ENCODE data around the gene RPL41.
"Not testable (repeated sequence)": the region's sequence is repeated elsewhere in the genome, so short reads cannot be mapped to it uniquely, and the experiment has no call there.

RPL41 gene

DNA sequence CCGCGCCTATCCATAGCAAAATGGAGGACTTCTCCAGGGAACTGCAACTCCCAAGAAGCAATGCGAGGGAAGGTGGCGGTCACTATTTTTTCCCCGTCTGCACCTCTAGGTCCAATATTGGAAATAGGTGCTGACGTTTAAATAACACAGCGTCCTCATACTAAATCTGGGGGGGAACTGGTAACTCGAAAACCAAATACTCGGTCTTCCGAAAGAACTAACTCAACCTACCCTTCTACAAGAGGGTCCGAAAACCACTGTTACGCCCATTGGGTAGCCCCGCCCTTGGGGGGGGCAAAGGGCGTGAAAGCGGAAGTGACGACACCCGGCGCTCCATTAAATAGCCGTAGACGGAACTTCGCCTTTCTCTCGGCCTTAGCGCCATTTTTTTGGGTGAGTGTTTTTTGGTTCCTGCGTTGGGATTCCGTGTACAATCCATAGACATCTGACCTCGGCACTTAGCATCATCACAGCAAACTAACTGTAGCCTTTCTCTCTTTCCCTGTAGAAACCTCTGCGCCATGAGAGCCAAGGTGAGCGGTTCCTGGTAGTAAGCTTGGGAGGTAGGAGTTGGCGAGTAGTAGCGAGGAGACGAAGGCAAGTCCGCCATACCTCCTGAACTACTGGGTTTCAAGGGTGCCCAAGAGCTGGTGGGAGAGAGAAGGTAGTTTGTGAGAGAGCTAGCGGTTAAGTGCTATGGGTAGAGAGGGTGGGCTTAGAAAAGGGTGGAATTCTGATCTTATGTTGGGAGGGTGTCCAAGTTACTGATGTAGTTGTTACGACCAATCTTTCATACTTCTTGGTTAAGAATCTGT, at the start of gene RPL41:
TSS of gene RPL41 (plus strand) at position 367 of the 815 bp plus-strand sequence.
- peak; percentile 96 for DNase-seq (ENCODE audit: low read depth)

- no peak for DNase-seq (ENCODE audit: low read depth)
Measured at GRCh38 chr12:56071648-56072047, 44.8 kb upstream of the RPL41 start.

- DNase-seq (ENCODE audit: low read depth): no peak
Measured at GRCh38 chr12:56074396-56074795, 42.0 kb upstream of the RPL41 start.

- DNase-seq (ENCODE audit: low read depth): not testable (repeated sequence)
Measured at GRCh38 chr12:56077966-56078365, 38.5 kb upstream of the RPL41 start.

DNA sequence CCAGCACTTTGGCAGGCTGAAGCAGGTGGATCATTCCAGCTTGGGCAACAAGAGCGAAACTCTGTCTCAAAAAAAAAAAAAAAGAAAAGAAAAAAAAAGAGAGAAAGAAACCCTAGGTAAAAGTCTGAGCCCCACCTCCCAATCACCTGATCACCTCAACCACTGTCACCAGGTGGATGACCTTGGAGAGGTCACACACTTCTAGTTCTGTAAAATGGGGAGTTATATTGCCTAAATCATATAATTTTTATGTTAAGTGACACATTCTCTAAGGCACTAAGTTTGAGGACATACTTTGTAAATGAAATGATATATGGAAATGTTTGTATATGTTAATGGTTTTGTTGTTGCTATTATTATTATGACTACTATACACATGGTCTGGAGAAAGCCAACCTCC, 38.0 kb upstream of the RPL41 start:
- no peak for DNase-seq (ENCODE audit: low read depth)

GRCh38 chr12:56078931-56079722, 37.3 kb upstream of the RPL41 start:
- peak; percentile 72 for DNase-seq (ENCODE audit: low read depth)

DNA sequence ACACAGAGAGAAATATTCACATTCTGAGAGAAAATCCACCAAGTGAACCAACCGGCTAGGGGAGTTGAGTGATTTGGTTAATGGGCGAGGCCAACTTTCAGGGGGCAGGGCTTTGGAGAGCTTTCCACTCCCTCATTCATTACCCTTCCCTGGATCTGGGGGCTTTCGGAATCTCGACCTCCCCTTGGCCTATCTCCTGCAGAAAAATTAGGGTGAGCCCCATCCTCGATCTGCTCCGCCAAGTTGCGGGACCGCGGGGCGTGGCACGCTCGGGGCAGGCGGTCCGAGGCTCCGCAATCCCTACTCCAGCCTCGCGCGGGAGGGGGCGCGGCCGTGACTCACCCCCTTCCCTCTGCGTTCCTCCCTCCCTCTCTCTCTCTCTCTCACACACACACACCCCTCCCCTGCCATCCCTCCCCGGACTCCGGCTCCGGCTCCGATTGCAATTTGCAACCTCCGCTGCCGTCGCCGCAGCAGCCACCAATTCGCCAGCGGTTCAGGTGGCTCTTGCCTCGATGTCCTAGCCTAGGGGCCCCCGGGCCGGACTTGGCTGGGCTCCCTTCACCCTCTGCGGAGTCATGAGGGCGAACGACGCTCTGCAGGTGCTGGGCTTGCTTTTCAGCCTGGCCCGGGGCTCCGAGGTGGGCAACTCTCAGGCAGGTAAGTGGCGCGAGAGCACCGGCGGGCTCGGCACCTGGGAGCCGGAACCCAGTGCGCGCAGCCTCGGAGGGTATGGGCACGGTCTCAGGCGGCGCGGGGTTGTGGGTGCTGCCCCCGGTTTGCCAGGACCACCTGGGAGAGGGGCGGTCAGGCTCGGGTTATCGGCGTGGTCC, 36.5 kb upstream of the RPL41 start, which contains the start of gene ERBB3:
TSS of gene ERBB3 (plus strand) at position 443 of the 833 bp plus-strand sequence. CDS start at position 579, 136 bp downstream.
- no peak for DNase-seq (ENCODE audit: low read depth)

- no peak for DNase-seq (ENCODE audit: low read depth)
Measured at GRCh38 chr12:56080556-56081138, 35.8 kb upstream of the RPL41 start.

DNA sequence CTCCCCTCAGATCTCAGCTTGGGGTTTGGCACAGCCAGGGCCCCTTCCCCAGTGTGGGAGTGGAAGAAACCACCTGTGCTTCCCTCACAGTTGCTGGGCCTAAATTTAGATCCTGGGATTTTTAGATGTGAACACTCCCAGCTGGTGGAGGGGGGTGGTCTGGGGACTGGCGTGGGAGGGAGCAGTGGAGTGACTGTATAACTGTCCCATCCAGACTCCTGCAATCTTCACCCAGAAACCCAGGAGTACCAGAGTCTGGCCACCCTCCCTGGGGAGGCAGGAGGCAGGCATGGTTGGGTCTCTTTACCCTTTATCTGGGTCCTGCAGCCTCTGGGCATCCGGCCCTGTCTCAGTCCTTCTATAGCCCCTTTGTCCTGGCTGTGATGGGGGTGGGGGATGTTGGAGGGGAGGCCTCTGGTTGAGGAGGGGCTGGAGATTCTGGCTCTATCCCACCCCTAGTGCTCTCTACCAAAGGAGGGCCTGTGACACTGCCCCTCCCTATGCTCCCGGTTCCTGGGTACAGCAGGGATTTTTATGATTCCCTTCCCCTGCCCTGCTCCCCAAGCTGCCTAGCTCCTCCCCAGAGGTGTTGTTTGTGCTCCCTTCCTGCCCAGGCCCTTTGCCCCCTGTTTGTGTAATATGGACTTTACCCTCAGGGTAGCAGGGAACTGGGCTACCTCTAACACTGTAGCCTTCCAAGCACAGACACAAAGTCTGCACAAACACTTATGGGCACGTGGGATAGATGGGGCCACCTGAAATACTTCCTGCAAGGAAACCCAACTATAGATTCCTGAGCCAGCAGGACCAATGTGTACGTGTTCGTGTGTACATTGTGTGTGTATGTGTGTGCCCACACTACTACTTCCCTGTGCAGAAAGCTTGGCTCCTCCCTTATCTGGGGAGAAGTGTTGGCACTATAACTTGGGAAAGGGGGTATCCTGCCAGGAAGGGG, 34.8 kb upstream of the RPL41 start:
- no peak for DNase-seq (ENCODE audit: low read depth)

- DNase-seq (ENCODE audit: low read depth): no peak
Measured at GRCh38 chr12:56082382-56082781, 34.1 kb upstream of the RPL41 start.

DNA sequence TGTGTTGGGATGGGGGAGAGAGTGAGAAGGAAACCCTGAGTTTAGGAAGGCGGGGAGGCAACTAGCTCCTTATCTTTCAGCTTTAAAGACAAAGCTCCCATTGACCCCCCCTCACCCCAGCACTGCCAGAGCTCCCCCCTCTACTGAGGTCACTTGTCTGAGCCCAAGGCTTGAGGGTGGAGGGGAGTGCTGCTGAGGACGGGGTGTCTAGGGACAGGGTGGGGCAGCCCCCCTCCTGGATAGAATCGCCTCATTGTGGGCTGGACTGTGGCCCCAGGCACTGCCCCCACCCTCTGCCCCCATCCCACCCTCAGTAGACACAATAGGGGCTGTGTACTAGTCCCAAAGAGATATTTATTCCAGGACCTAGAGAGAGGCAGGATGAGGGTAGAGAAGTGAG, 33.5 kb upstream of the RPL41 start:
- no peak for DNase-seq (ENCODE audit: low read depth)

DNA sequence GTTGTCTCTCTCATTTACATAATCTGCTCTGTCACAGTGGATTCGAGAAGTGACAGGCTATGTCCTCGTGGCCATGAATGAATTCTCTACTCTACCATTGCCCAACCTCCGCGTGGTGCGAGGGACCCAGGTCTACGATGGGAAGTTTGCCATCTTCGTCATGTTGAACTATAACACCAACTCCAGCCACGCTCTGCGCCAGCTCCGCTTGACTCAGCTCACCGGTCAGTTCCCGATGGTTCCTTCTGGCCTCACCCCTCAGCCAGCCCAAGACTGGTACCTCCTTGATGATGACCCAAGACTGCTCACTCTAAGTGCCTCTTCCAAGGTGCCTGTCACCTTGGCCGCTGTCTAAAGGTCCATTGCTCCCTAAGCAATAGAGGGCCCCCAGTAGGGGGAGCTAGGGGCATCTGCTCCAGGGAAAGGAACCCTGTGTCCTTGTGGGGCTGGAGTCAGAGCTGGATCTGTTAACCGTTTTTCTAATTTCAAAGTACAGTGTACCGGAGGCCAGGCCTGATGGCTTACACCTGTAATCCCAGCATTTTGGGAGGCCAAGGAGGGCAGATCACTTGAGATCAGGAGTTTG, 31.4 kb upstream of the RPL41 start:
- no peak for DNase-seq (ENCODE audit: low read depth)

- DNase-seq (ENCODE audit: low read depth): no peak
Measured at GRCh38 chr12:56086096-56086495, 30.3 kb upstream of the RPL41 start.

DNA sequence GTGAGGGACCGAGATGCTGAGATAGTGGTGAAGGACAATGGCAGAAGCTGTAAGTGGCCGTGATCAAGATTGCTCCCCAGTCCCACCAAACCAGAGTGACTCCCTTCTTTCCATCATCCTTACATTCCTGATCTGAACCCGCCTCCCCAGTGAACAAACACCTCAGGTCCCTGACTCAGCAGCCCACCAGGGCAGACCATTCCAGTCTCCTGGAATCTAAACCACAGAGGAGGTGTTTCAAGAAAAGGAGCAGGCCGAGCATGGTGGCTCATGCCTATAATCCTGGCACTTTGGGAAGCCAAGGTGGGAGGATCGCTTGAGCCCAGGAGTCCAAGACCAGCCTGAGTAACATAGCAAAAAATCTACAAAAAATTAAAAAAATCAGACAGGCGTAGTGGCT, 29.8 kb upstream of the RPL41 start:
- no peak for DNase-seq (ENCODE audit: low read depth)

DNA sequence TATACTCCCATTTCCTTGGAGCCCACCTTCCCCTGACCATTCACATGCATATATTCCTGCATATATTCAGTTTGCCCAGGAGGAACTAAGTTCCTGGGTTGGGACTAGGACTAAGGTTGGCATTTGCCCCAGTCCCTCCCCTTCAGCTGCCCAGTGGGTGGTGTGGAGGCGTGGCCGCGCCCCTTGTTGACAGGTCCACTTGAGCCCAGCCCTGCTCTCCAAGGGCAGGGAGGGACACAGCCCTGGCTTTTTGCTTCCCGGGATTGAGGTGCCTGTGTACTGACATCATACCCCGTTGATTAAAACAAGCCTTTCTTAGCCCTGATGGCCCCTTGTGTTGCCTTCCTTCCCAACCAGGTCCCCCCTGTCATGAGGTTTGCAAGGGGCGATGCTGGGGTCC, 29.2 kb upstream of the RPL41 start:
- DNase-seq (ENCODE audit: low read depth): no peak

GRCh38 chr12:56097738-56098137, 18.7 kb upstream of the RPL41 start:
- no peak for DNase-seq (ENCODE audit: low read depth)

- no peak for DNase-seq (ENCODE audit: low read depth)
Measured at GRCh38 chr12:56098592-56098991, 17.8 kb upstream of the RPL41 start.

- DNase-seq (ENCODE audit: low read depth): no peak
Measured at GRCh38 chr12:56099787-56100186, 16.6 kb upstream of the RPL41 start.

DNA sequence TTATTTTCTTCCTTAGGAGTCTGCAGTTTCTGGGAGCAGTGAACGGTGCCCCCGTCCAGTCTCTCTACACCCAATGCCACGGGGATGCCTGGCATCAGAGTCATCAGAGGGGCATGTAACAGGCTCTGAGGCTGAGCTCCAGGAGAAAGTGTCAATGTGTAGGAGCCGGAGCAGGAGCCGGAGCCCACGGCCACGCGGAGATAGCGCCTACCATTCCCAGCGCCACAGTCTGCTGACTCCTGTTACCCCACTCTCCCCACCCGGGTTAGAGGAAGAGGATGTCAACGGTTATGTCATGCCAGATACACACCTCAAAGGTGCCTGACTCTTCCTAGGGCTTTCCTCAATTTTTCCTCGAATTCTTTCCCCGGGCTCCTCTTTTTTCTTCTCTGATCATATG, 15.4 kb upstream of the RPL41 start:
- no peak for DNase-seq (ENCODE audit: low read depth)

GRCh38 chr12:56102683-56103065, 13.8 kb upstream of the RPL41 start:
- no peak for DNase-seq (ENCODE audit: low read depth)

Data from HS-27A (cell line).